Measurements from ENCODE around the gene USP31. TPM values are rescaled to one million over a fixed set of nuclear protein-coding genes. Genes with fewer than 3 reads are reported as not detected.
A peak's percentile ranks its signal among the peaks of the same experiment; 100 is the strongest.
"Not testable (repeated sequence)": the region's sequence is repeated elsewhere in the genome, so short reads cannot be mapped to it uniquely, and the experiment has no call there.

The USP31 gene
- total RNA-seq, 2 experiments from 2014 or later = 7.0 to 7.1 TPM

- Mint-ChIP-seq H3K4me3 (no peak overlapping the region), H3K27ac (no peak overlapping the region), H3K9me3 (ENCODE audit: low read depth) (no peaks in the 10 kb centered on the region), H3K36me3 (peaks cover 1% of the 10 kb centered on the region), H3K4me1 (peaks cover 27% of the 10 kb centered on the region), H3K27me3 (peaks cover 22% of the 10 kb centered on the region)
- ATAC-seq = no peak
- DNase-seq = no peak
- CTCF ChIA-PET = interaction anchor here (1.4 to 1.6 kb wide), 2 partner anchors 281 to 283 kb away, joined by 4 read pairs; no protein-coding TSS in a partner anchor
These were observed 3.3 kb upstream of the USP31 start for GRCh38 chr16:23152386-23153178.

GRCh38 chr16:23149993-23150364 lies 727 bp upstream of the USP31 start:
- Mint-ChIP-seq H3K9me3 (ENCODE audit: low read depth) (no peaks in the 10 kb centered on the region), H3K27ac (peak overlapping the region; percentile 83), H3K27me3 (peaks cover 10% of the 10 kb centered on the region), H3K36me3 (peaks cover 1% of the 10 kb centered on the region), H3K4me1 (peaks cover 25% of the 10 kb centered on the region), H3K4me3 (peak overlapping the region; percentile 92)
- ATAC-seq = no peak
- DNase-seq = no peak
- CTCF ChIA-PET = interaction anchor here (1.5 kb wide), 1 partner anchor 10 kb away, joined by 4 read pairs; no protein-coding TSS in a partner anchor

- DNase-seq (peak; percentile 51), ATAC-seq (peak; percentile 38)
- H3K4me1 Mint-ChIP-seq = peaks cover 29% of the 10 kb centered on the region
- no peaks in the 10 kb centered on the region for H3K9me3 Mint-ChIP-seq (ENCODE audit: low read depth)
- peaks cover 3% of the 10 kb centered on the region for H3K36me3 Mint-ChIP-seq
- peaks cover 6% of the 10 kb centered on the region for H3K27me3 Mint-ChIP-seq
- H3K4me3 Mint-ChIP-seq = peak overlapping the region; percentile 81
- H3K27ac Mint-ChIP-seq = peak overlapping the region; percentile 79
- CTCF ChIA-PET = interaction anchor here (1.0 to 1.5 kb wide), 2 partner anchors 12 to 29 kb away, joined by 3 to 4 read pairs; no protein-coding TSS in a partner anchor
These were observed 562 bp downstream of the USP31 start for GRCh38 chr16:23148513-23149266.

GRCh38 chr16:23148166-23148512 lies 1.1 kb downstream of the USP31 start:
- DNase-seq (no peak), ATAC-seq (no peak)
- Mint-ChIP-seq H3K4me3 (peak overlapping the region; percentile 81), H3K27ac (peak overlapping the region; percentile 79), H3K9me3 (ENCODE audit: low read depth) (no peaks in the 10 kb centered on the region), H3K27me3 (peaks cover 6% of the 10 kb centered on the region), H3K36me3 (peaks cover 3% of the 10 kb centered on the region), H3K4me1 (peaks cover 29% of the 10 kb centered on the region)
- CTCF ChIA-PET = no interaction called here

GRCh38 chr16:23147666-23148065 lies 1.6 kb downstream of the USP31 start:
- Mint-ChIP-seq H3K4me1 (peaks cover 29% of the 10 kb centered on the region), H3K4me3 (peak overlapping the region; percentile 81), H3K27me3 (peaks cover 4% of the 10 kb centered on the region), H3K9me3 (ENCODE audit: low read depth) (no peaks in the 10 kb centered on the region), H3K36me3 (peaks cover 3% of the 10 kb centered on the region), H3K27ac (no peak overlapping the region)
- CTCF ChIA-PET = no interaction called here
- ATAC-seq = no peak
- no peak for DNase-seq

GRCh38 chr16:23146877-23147601 lies 2.2 kb downstream of the USP31 start:
- Mint-ChIP-seq H3K9me3 (ENCODE audit: low read depth) (no peaks in the 10 kb centered on the region), H3K4me1 (peaks cover 31% of the 10 kb centered on the region), H3K27ac (no peak overlapping the region), H3K4me3 (no peak overlapping the region), H3K27me3 (peaks cover 3% of the 10 kb centered on the region), H3K36me3 (peaks cover 3% of the 10 kb centered on the region)
- CTCF ChIA-PET = no interaction called here
- DNase-seq = no peak
- ATAC-seq = no peak

- Mint-ChIP-seq H3K36me3 (peaks cover 3% of the 10 kb centered on the region), H3K27ac (no peak overlapping the region), H3K9me3 (ENCODE audit: low read depth) (no peaks in the 10 kb centered on the region), H3K27me3 (no peaks in the 10 kb centered on the region), H3K4me1 (peaks cover 31% of the 10 kb centered on the region), H3K4me3 (no peak overlapping the region)
- ATAC-seq (no peak), DNase-seq (no peak)
- CTCF ChIA-PET = no interaction called here
These were observed 3.6 kb downstream of the USP31 start for GRCh38 chr16:23145608-23146007.

- Mint-ChIP-seq H3K9me3 (ENCODE audit: low read depth) (no peaks in the 10 kb centered on the region), H3K27me3 (no peaks in the 10 kb centered on the region), H3K4me3 (no peak overlapping the region), H3K36me3 (peaks cover 3% of the 10 kb centered on the region), H3K27ac (no peak overlapping the region), H3K4me1 (peaks cover 29% of the 10 kb centered on the region)
- ATAC-seq (no peak), DNase-seq (no peak)
- CTCF ChIA-PET = no interaction called here
These were observed 4.1 kb downstream of the USP31 start for GRCh38 chr16:23145186-23145585.

GRCh38 chr16:23144393-23144792 lies 4.9 kb downstream of the USP31 start:
- H3K36me3 Mint-ChIP-seq; CTCF ChIA-PET; ATAC-seq; H3K27me3 Mint-ChIP-seq; H3K27ac Mint-ChIP-seq; H3K4me3 Mint-ChIP-seq; H3K9me3 Mint-ChIP-seq (ENCODE audit: low read depth); DNase-seq: not testable (repeated sequence)
- H3K4me1 Mint-ChIP-seq = peaks cover 21% of the 10 kb centered on the region

- Mint-ChIP-seq H3K4me3 (no peak overlapping the region), H3K4me1 (peaks cover 20% of the 10 kb centered on the region), H3K9me3 (ENCODE audit: low read depth) (peaks cover 5% of the 10 kb centered on the region), H3K27ac (no peak overlapping the region), H3K36me3 (peaks cover 7% of the 10 kb centered on the region), H3K27me3 (no peaks in the 10 kb centered on the region)
- CTCF ChIA-PET = interaction anchor here (0.6 kb wide), 1 partner anchor 38 kb away, joined by 3 read pairs; no protein-coding TSS in a partner anchor
- no peak for DNase-seq
- no peak for ATAC-seq
These were observed 5.9 kb downstream of the USP31 start for GRCh38 chr16:23143391-23143790.

GRCh38 chr16:23141959-23142740 lies 7.1 kb downstream of the USP31 start:
- Mint-ChIP-seq H3K27ac (no peak overlapping the region), H3K36me3 (peaks cover 14% of the 10 kb centered on the region), H3K27me3 (no peaks in the 10 kb centered on the region), H3K9me3 (ENCODE audit: low read depth) (peaks cover 11% of the 10 kb centered on the region), H3K4me1 (peaks cover 13% of the 10 kb centered on the region), H3K4me3 (no peak overlapping the region)
- CTCF ChIA-PET = interaction anchor here (0.6 to 1.4 kb wide), 2 partner anchors 293 to 473 kb away, joined by 3 to 4 read pairs; no protein-coding TSS in a partner anchor
- DNase-seq = no peak
- ATAC-seq = no peak

- ATAC-seq (no peak), DNase-seq (no peak)
- Mint-ChIP-seq H3K4me1 (peaks cover 12% of the 10 kb centered on the region), H3K36me3 (peaks cover 16% of the 10 kb centered on the region), H3K4me3 (no peak overlapping the region), H3K27ac (no peak overlapping the region), H3K9me3 (ENCODE audit: low read depth) (peaks cover 13% of the 10 kb centered on the region), H3K27me3 (no peaks in the 10 kb centered on the region)
- CTCF ChIA-PET = no interaction called here
These were observed 7.8 kb downstream of the USP31 start for GRCh38 chr16:23141500-23141899.

GRCh38 chr16:23141033-23141432 lies 8.2 kb downstream of the USP31 start:
- Mint-ChIP-seq H3K4me3 (no peak overlapping the region), H3K36me3 (peaks cover 17% of the 10 kb centered on the region), H3K27ac (no peak overlapping the region), H3K9me3 (ENCODE audit: low read depth) (peaks cover 15% of the 10 kb centered on the region), H3K27me3 (no peaks in the 10 kb centered on the region), H3K4me1 (peaks cover 11% of the 10 kb centered on the region)
- DNase-seq (no peak), ATAC-seq (no peak)
- CTCF ChIA-PET = no interaction called here

Measured in activated CD8-positive, alpha-beta memory T cell treated with anti-CD3 and anti-CD28 coated beads, Interleukin-2, amount 10 ng/mL, durations not matched to agents 7 days and 5 days (primary cell).